Hypothalamus (tissue), 51 donors: ENCODE measurements around the gene ELMO1.

Experiments
- DNase-seq, 51 donors: peaks; one replicate each; lab custom pipeline; 2025; lab: John Stamatoyannopoulos, UW

Gene ELMO1

GRCh38 chr7:37201003-37201875, 247.4 kb downstream of the ELMO1 start:
- DNase-seq: peak in 46 of 51 donors; percentile 9 to 90 (median 64)

GRCh38 chr7:37198906-37199485, 249.7 kb downstream of the ELMO1 start:
- DNase-seq: peak in 47 of 51 donors; percentile 7 to 90 (median 61)

GRCh38 chr7:37198041-37198905, 250.4 kb downstream of the ELMO1 start:
- DNase-seq: peak in 1 of 51 donors; percentile 60

DNA sequence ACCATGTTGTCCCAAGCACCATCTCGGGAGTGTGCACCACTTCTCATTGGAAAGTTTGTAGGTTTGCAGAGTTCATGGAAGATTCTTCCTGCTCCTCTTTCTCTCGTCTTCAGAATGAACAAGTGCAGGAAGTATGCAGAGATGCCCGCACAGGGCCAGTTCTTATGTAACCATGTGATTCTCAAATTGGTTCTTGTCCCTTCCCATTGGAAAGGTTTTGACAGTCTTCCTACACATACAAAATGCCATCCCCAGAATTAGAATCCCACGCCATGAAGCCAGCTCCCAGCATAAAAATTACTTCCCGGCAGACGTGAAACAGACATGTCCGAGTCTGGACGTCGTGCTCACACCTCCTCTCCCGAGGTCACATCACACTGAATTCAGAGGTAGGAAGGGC, 251.6 kb downstream of the ELMO1 start:
- no peak for DNase-seq

- no peak for DNase-seq
Observed at GRCh38 chr7:37196676-37197075, 252.0 kb downstream of the ELMO1 start.

DNA sequence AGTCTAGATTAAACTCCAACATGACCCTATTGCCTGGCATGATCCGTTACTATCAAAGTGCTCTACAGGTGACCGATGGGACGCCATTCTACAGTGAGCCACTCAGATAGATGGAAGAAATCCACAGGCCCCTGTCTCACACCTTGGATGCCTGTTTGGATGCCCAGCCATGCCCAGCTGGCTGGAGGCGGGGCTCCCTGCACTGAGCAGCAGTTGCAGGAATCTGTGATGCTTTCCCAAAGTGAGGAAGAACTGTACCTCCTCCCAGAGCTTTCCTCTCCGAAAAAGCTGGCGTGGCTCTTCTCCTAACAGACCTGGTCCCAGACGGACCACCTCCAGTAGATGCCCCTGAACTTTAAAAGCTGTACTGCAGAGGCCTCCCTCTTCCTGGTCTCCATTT, 253.3 kb downstream of the ELMO1 start:
- DNase-seq: no peak

GRCh38 chr7:37194943-37195342, 253.7 kb downstream of the ELMO1 start:
- no peak for DNase-seq

- peak in 3 of 51 donors; percentile 14 to 61 (median 17) for DNase-seq
Observed at GRCh38 chr7:37193775-37194135, 254.9 kb downstream of the ELMO1 start.

- peak in 2 of 51 donors; percentile 15 to 61 for DNase-seq
Observed at GRCh38 chr7:37193087-37193774, 255.4 kb downstream of the ELMO1 start.

DNA sequence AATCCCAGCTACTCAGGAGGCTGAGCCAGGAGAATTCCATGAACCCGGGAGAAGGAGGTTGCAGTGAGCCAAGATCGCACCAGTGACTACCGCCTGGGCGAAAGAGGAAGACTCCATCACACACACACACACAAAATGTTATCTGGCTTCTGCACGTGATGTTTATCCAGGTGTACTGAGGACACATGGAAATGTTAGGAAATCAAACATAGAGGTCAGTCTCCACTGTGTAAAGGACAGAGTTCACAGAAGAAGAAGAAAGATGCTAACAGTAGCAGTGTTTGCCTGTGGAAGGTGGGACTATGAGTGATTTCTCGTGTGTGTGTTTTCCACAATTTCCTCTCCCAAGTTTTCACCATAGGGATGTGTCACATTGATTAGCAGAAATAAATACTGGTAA, 256.9 kb downstream of the ELMO1 start:
- no peak for DNase-seq

- DNase-seq: no peak
Observed at GRCh38 chr7:37187179-37187578, 261.5 kb downstream of the ELMO1 start.

- no peak for DNase-seq
Observed at GRCh38 chr7:37186753-37187152, 261.9 kb downstream of the ELMO1 start.

DNA sequence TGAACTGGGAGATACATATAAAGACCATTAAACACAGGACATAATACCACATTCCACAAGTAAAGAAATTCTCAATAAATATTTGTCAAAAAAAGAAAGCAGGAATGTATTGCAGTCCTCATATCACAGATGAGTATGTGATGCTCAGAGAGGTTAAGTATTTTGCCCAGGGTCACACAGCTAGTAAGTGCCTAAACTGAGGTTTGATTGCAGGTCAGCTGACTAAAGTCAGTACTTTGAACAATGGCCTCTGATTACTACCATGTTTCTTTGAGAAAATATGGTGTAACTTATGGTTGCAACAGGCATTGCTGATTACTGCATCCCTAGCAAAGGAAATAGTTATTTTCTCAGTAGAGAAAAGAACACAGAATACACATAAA, 267.1 kb downstream of the ELMO1 start:
- DNase-seq: no peak

- DNase-seq: no peak
Observed at GRCh38 chr7:37180828-37181549, 267.7 kb downstream of the ELMO1 start.

DNA sequence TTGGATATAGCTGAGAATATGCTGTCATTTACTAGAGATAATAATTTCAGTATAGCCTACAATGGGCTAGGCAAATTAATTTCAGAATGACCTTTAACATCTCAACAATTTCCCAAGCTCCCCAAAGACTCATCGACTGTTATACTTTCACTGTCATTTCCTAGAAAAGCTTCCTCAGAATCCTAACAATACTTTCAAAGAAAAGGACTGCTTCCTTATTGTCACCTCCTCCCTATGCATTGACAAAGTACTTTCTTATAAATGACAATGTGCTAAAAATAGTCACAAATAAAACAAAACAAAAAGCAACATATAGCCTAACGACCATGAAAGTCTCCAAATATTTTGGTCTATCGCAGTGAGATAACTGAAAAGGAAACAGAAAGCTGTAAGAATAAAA, 272.6 kb downstream of the ELMO1 start:
- DNase-seq: no peak

- DNase-seq: no peak
Observed at GRCh38 chr7:37174460-37174859, 274.2 kb downstream of the ELMO1 start.

DNA sequence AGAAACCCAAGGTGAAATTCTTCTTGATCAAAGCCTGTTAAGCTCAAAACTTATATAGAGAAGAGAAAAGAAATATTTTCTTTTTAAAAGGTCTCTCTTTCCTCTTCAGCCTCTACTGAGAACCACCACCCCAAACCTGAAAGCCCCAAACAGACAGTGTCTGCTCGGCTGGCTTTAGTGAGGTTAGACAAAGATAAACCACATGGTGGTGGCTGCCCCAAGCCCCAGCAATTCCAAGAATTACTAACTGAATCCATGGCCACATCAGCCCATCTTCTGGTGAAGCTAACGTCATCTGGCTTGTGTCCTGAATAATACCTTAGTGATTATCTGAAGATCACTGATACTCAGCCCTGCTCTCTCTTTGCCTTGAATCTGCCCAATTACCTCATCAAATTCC, 275.0 kb downstream of the ELMO1 start:
- DNase-seq: no peak

DNA sequence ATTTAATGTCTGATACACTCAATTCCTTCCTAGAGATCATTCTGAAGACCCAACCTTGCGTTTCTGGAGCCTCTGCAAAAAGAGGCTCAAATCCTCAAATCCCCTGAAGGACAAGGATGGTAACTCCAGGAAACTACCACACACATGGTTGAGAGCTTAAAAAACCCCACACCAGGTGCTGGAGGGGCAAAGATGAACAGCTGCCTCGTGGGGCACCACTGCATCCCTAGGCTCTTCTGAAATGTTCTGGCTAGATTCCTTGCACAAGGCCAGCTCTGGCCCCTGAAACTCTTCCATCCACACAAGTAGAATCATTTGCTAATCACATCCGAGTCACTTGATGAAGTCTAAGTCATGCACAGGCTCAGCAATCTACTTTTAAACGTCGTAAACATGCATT, 286.6 kb downstream of the ELMO1 start:
- DNase-seq: no peak

- DNase-seq: no peak
Observed at GRCh38 chr7:37160656-37161055, 288.0 kb downstream of the ELMO1 start.

DNA sequence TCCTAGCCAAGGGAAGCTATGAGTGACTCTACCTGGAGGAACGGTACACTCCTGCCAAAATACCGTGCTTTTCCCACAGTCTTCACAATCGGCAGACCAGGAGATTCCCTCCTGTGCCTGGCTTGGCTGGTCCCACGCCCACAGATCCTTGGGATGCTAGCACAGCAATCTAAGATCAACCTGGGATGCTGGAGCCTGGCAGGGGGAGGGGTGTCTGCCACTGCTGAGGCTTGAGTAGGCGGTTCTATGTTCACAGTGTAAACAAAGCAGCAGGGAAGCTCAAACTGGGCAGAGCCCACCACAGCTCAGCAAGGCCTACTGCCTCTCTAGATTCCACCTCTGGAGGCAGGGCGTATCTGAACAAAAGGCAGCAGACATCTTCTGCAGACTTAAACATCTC, 295.3 kb downstream of the ELMO1 start:
- DNase-seq: no peak
